Progenitor cell of endocrine pancreas (in vitro differentiated cells): ENCODE data around the gene ETV6. TPM values are rescaled to one million over a fixed set of nuclear protein-coding genes. Genes with fewer than 3 reads are reported as not detected.

Experiments used
- DNase-seq: peaks from one replicate; pipeline ENCODE4 v3.0.0; 2021; ENCODE audit warnings: low spot score; ENCODE audit not compliant: unreplicated experiment
- H3K27ac Mint-ChIP-seq: 2 replicates; pipeline ENCODE4 v1.8.0; 2021; ENCODE audit warnings: mild to moderate bottlenecking, moderate library complexity, mixed read lengths
- H3K27me3 Mint-ChIP-seq: 2 replicates; pipeline ENCODE4 v1.8.0; 2021; ENCODE audit warnings: mixed read lengths
- H3K36me3 Mint-ChIP-seq: 2 replicates; pipeline ENCODE4 v1.8.0; 2022; ENCODE audit warnings: mixed read lengths; ENCODE audit not compliant: insufficient read depth
- H3K4me1 Mint-ChIP-seq: 2 replicates; pipeline ENCODE4 v1.8.0; 2021; ENCODE audit warnings: low read depth, mixed read lengths
- H3K4me3 Mint-ChIP-seq: 2 replicates; pipeline ENCODE4 v1.8.0; 2021; ENCODE audit warnings: low read depth, mild to moderate bottlenecking, moderate library complexity, mixed read lengths
- H3K9me3 Mint-ChIP-seq: 2 replicates; pipeline ENCODE4 v1.8.0; 2021; ENCODE audit warnings: low read depth, mixed read lengths
- total RNA-seq: library from RNA; stranded (reverse); gene quantifications from 2 replicates; pipeline ENCODE4 v1.2.1, GENCODE V29; 2021
- TF ChIP-seq, protein P1 (sequence below): fragments of 200-600 bp; sonication (generic); IDR thresholded peaks from one replicate; pipeline ENCODE4 v1.5.0; 2021; ENCODE audit warnings: antibody characterized with exemption, mild to moderate bottlenecking; ENCODE audit not compliant: unreplicated experiment

Gene ETV6
- total RNA-seq, 1 donor from 2014 or later: 55.2 TPM

- no peak overlapping the region for H3K4me3 Mint-ChIP-seq
- peaks cover 20% of the 10 kb centered on the region for H3K36me3 Mint-ChIP-seq
- H3K4me1 Mint-ChIP-seq: peaks cover 60% of the 10 kb centered on the region
- no peaks in the 10 kb centered on the region for H3K27me3 Mint-ChIP-seq
- peaks cover 3% of the 10 kb centered on the region for H3K9me3 Mint-ChIP-seq
- TF ChIP-seq, protein P1, sequence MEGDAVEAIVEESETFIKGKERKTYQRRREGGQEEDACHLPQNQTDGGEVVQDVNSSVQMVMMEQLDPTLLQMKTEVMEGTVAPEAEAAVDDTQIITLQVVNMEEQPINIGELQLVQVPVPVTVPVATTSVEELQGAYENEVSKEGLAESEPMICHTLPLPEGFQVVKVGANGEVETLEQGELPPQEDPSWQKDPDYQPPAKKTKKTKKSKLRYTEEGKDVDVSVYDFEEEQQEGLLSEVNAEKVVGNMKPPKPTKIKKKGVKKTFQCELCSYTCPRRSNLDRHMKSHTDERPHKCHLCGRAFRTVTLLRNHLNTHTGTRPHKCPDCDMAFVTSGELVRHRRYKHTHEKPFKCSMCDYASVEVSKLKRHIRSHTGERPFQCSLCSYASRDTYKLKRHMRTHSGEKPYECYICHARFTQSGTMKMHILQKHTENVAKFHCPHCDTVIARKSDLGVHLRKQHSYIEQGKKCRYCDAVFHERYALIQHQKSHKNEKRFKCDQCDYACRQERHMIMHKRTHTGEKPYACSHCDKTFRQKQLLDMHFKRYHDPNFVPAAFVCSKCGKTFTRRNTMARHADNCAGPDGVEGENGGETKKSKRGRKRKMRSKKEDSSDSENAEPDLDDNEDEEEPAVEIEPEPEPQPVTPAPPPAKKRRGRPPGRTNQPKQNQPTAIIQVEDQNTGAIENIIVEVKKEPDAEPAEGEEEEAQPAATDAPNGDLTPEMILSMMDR: no peak
- no peak for DNase-seq
- H3K27ac Mint-ChIP-seq: no peak overlapping the region
Observed at GRCh38 chr12:11713202-11713601, 63.7 kb downstream of the ETV6 start.

DNA sequence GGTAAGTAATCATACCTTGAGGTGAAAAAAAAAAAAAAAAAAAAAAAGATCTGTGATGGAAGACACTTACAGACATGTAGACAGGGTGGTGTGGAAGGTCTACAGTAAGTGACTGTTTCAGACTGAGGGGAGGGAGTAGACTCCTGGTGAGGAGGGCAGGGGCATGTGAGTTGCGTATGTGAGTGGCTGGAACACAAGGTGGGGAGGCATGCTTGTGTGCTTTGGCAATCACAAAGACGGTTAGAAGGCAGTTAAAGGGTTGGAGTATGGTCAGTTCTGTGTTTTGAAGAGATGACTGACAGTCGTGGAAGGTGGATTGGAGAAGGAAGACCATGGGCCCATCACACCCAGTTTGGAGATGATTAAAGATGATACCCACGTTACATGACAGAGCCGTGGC is 65.2 kb downstream of the ETV6 start:
- no peak overlapping the region for H3K4me3 Mint-ChIP-seq
- peaks cover 20% of the 10 kb centered on the region for H3K36me3 Mint-ChIP-seq
- H3K9me3 Mint-ChIP-seq: peaks cover 3% of the 10 kb centered on the region
- TF ChIP-seq, protein P1: no peak
- no peak for DNase-seq
- no peak overlapping the region for H3K27ac Mint-ChIP-seq
- H3K4me1 Mint-ChIP-seq: peaks cover 49% of the 10 kb centered on the region
- H3K27me3 Mint-ChIP-seq: no peaks in the 10 kb centered on the region

DNA sequence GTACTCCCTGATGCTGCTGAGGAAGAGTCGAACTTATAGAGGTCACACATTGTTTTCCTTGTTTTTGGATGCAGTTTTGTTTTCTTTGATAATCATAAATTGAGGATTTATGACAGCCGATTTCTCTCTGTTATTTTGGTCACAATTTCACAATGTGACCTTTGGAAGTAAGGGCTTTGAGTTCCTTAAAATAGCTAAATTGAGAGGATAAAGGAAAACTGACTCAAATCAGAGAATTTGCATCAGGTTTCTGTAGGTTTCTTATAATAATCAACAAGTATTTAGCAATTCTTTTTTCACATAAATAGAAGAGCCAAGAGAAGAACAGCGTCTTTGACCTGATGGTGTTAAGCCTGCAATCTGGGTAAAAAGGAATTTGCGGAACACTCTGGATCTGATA is 66.1 kb downstream of the ETV6 start:
- Mint-ChIP-seq H3K9me3 (peaks cover 4% of the 10 kb centered on the region), H3K27ac (no peak overlapping the region), H3K36me3 (peaks cover 22% of the 10 kb centered on the region), H3K4me3 (no peak overlapping the region), H3K4me1 (peaks cover 45% of the 10 kb centered on the region), H3K27me3 (no peaks in the 10 kb centered on the region)
- DNase-seq: no peak
- TF ChIP-seq, protein P1: no peak

GRCh38 chr12:11716794-11717518 is 67.5 kb downstream of the ETV6 start:
- H3K4me3 Mint-ChIP-seq: no peak overlapping the region
- no peaks in the 10 kb centered on the region for H3K27me3 Mint-ChIP-seq

GRCh38 chr12:11717519-11717961 is 68.1 kb downstream of the ETV6 start:
- Mint-ChIP-seq H3K36me3 (peaks cover 28% of the 10 kb centered on the region), H3K27ac (peak overlapping the region; percentile 53), H3K4me3 (no peak overlapping the region), H3K4me1 (peaks cover 35% of the 10 kb centered on the region), H3K9me3 (peaks cover 9% of the 10 kb centered on the region), H3K27me3 (no peaks in the 10 kb centered on the region)
- TF ChIP-seq, protein P1: no peak
- no peak for DNase-seq

More at GRCh38 chr12:11716794-11717518, 67.5 kb downstream of the ETV6 start:
- Mint-ChIP-seq H3K9me3 (peaks cover 9% of the 10 kb centered on the region), H3K27ac (no peak overlapping the region), H3K4me1 (peaks cover 32% of the 10 kb centered on the region), H3K36me3 (peaks cover 28% of the 10 kb centered on the region)
- no peak for DNase-seq
- TF ChIP-seq, protein P1: no peak
